Measurements from ENCODE around the gene LTBP1.

GRCh38 chr2:32960647-32961403 lies 14.1 kb downstream of the LTBP1 start:
- TF ChIP-seq, protein P1, sequence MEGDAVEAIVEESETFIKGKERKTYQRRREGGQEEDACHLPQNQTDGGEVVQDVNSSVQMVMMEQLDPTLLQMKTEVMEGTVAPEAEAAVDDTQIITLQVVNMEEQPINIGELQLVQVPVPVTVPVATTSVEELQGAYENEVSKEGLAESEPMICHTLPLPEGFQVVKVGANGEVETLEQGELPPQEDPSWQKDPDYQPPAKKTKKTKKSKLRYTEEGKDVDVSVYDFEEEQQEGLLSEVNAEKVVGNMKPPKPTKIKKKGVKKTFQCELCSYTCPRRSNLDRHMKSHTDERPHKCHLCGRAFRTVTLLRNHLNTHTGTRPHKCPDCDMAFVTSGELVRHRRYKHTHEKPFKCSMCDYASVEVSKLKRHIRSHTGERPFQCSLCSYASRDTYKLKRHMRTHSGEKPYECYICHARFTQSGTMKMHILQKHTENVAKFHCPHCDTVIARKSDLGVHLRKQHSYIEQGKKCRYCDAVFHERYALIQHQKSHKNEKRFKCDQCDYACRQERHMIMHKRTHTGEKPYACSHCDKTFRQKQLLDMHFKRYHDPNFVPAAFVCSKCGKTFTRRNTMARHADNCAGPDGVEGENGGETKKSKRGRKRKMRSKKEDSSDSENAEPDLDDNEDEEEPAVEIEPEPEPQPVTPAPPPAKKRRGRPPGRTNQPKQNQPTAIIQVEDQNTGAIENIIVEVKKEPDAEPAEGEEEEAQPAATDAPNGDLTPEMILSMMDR (IDR thresholded peaks at IDR 0.05; ENCODE audit: low read depth, low read length, missing input control) = no peak
- TF ChIP-seq RAD21 (IDR thresholded peaks at IDR 0.05) (no peak), ZBTB33 (IDR thresholded peaks at IDR 0.05) (no peak), SP1 (IDR thresholded peaks at IDR 0.05) (no peak), HNF4A (conservative IDR thresholded peaks at IDR 0.05) (no peak), YY1 (IDR thresholded peaks at IDR 0.05) (no peak), RXRA (IDR thresholded peaks at IDR 0.05) (no peak), ATF3 (IDR thresholded peaks at IDR 0.05) (no peak), FOXA1 (IDR thresholded peaks at IDR 0.05) (no peak)
- TF ChIP-seq, protein P2, sequence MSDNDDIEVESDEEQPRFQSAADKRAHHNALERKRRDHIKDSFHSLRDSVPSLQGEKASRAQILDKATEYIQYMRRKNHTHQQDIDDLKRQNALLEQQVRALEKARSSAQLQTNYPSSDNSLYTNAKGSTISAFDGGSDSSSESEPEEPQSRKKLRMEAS (IDR thresholded peaks at IDR 0.05) = no peak
- TF ChIP-seq, protein P3, sequence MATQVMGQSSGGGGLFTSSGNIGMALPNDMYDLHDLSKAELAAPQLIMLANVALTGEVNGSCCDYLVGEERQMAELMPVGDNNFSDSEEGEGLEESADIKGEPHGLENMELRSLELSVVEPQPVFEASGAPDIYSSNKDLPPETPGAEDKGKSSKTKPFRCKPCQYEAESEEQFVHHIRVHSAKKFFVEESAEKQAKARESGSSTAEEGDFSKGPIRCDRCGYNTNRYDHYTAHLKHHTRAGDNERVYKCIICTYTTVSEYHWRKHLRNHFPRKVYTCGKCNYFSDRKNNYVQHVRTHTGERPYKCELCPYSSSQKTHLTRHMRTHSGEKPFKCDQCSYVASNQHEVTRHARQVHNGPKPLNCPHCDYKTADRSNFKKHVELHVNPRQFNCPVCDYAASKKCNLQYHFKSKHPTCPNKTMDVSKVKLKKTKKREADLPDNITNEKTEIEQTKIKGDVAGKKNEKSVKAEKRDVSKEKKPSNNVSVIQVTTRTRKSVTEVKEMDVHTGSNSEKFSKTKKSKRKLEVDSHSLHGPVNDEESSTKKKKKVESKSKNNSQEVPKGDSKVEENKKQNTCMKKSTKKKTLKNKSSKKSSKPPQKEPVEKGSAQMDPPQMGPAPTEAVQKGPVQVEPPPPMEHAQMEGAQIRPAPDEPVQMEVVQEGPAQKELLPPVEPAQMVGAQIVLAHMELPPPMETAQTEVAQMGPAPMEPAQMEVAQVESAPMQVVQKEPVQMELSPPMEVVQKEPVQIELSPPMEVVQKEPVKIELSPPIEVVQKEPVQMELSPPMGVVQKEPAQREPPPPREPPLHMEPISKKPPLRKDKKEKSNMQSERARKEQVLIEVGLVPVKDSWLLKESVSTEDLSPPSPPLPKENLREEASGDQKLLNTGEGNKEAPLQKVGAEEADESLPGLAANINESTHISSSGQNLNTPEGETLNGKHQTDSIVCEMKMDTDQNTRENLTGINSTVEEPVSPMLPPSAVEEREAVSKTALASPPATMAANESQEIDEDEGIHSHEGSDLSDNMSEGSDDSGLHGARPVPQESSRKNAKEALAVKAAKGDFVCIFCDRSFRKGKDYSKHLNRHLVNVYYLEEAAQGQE (IDR thresholded peaks at IDR 0.05) = no peak

All from liver (tissue), 3 donors.